Fibroblast of lung (primary cell): ENCODE measurements around the gene NCOA4. TPM values are rescaled to one million over a fixed set of nuclear protein-coding genes. Genes with fewer than 3 reads are reported as not detected.
"Not testable (repeated sequence)": the region's sequence is repeated elsewhere in the genome, so short reads cannot be mapped to it uniquely, and the experiment has no call there.

ENCODE experiments used
- DNase-seq, 2 donors: peaks; one replicate each; pipeline versions ENCODE4 v3.0.0 to v3.0.0-alpha.2; 2010; ENCODE audit warnings: low read depth in 2 of 2
- H2AFZ ChIP-seq: 2 replicates; pipeline ENCODE4 v1.5.1; 2012; ENCODE audit warnings: low read length, control low read depth, inconsistent platforms
- H3K27ac ChIP-seq: 2 replicates; pipeline ENCODE4 v1.5.1; 2011; ENCODE audit warnings: low read length, control low read depth; ENCODE audit not compliant: insufficient read depth
- H3K27me3 ChIP-seq: 2 replicates; pipeline ENCODE4 v1.5.1; 2011; ENCODE audit warnings: mild to moderate bottlenecking, low read length; ENCODE audit not compliant: control insufficient read depth, insufficient read depth
- H3K36me3 ChIP-seq: 2 replicates; pipeline ENCODE4 v1.5.1; 2011; ENCODE audit warnings: low read length; ENCODE audit not compliant: control insufficient read depth, insufficient read depth
- H3K4me1 ChIP-seq: 2 replicates; pipeline ENCODE4 v1.5.1; 2011; ENCODE audit warnings: low read length; ENCODE audit not compliant: control insufficient read depth, insufficient read depth; ENCODE audit errors: extremely low read depth
- H3K4me2 ChIP-seq: 2 replicates; pipeline ENCODE4 v1.5.1; 2011; ENCODE audit warnings: low read length, control low read depth; ENCODE audit not compliant: insufficient read depth; ENCODE audit errors: extremely low read depth
- H3K4me3 ChIP-seq, 4 experiments: fragments of 200-600 bp in 1 of 4; sonication (generic) in 1 of 4; replicated peaks in 1 of 4; 2 replicates each; pipeline ENCODE4 v1.5.1; 2011 to 2016; ENCODE audit warnings: low read length in 4 of 4, low read depth in 3 of 4, mild to moderate bottlenecking in 3 of 4, control low read depth in 2 of 4, inconsistent platforms in 1 of 4, mixed read lengths in 1 of 4; ENCODE audit not compliant: insufficient read depth in 1 of 4; ENCODE audit errors: control extremely low read depth in 1 of 4
- H3K79me2 ChIP-seq: 2 replicates; pipeline ENCODE4 v1.5.1; 2012; ENCODE audit warnings: mild to moderate bottlenecking, low read length, inconsistent platforms; ENCODE audit not compliant: control insufficient read depth, insufficient read depth
- H3K9ac ChIP-seq: 2 replicates; pipeline ENCODE4 v1.5.1; 2011; ENCODE audit warnings: mild to moderate bottlenecking, low read length, control low read depth; ENCODE audit not compliant: insufficient read depth
- H3K9me3 ChIP-seq: 2 replicates; pipeline ENCODE4 v1.5.1; 2012; ENCODE audit warnings: low read depth, low read length; ENCODE audit not compliant: control insufficient read depth, insufficient read depth
- H4K20me1 ChIP-seq: 2 replicates; pipeline ENCODE4 v1.5.1; 2011; ENCODE audit warnings: low read length; ENCODE audit not compliant: control insufficient read depth, insufficient read depth; ENCODE audit errors: extremely low read depth
- EZH2 ChIP-seq: IDR thresholded peaks from 2 replicates; pipeline ENCODE4 v1.5.1; 2012; ENCODE audit warnings: low read length, control low read depth, mild to moderate bottlenecking; ENCODE audit errors: missing control alignments
- polyA plus RNA-seq, 2 donors: library from polyadenylated mRNA; depleted of rRNA in 1 of 2; stranded (reverse) in 1 of 2; unstranded in 1 of 2; fragments of >200 nt; gene quantifications; 2 replicates each; pipeline ENCODE4 v1.2.1, GENCODE V29; 2011 to 2012; ENCODE audit warnings: missing spikeins in 1 of 2
- total RNA-seq: library from RNA; depleted of rRNA; stranded (reverse); fragments of >200 nt; gene quantifications from 2 replicates; pipeline ENCODE4 v1.2.1, GENCODE V29; 2014
- TF ChIP-seq, protein P1 (sequence below), 2 donors: IDR thresholded peaks in 1 of 2; conservative IDR thresholded peaks in 1 of 2; 1 replicate in 1 of 2; 2 replicates in 1 of 2; pipeline ENCODE4 v1.5.1; 2011 to 2012; ENCODE audit warnings: low read length in 2 of 2, control low read depth in 1 of 2, inconsistent platforms in 1 of 2, low read depth in 1 of 2, mild to moderate bottlenecking in 1 of 2

The NCOA4 gene
- total and polyA plus RNA-seq, 2 donors (not counting 1 experiment from before 2014, with no cell fraction given): 140 to 175 TPM

DNA sequence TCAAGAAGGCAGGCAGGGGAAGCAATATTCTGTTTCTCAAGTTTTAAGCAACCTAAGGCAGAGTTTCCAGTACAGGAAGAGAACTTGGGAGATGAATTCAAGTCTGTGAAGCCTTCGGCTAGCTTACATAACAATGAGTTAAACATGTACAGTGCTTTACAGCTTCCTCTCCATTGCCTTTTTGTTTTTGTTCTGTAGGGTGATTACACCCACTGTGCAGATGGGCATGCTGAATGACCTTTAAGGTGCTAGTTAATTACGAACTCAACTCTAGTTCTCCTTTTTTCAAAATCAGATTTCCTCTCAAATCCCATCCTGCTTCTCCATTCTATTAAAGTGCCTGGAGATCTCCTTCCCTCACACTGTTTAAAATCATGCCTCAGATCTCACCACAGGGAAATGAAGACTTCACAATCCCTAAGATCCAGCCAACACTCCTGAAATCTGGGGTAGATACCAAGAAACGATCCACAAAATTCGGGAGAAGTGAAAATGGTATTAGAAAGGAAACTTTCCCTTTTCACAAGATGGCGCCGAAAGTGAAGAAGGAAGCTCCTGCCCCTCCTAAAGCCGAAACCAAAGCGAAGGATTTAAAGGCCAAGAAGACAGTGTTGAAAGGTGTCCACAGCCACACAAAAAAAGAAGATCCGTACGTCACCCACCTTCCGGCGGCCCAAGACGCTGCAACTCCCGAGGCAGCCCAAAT lies 32.5 kb upstream of the NCOA4 start:
- H3K4me2 ChIP-seq: no peak overlapping the region
- H3K9ac ChIP-seq: no peak overlapping the region
- H4K20me1 ChIP-seq: no peaks in the 10 kb centered on the region
- no peaks in the 10 kb centered on the region for H3K79me2 ChIP-seq
- no peak overlapping the region for H3K4me3 ChIP-seq
- no peaks in the 10 kb centered on the region for H3K27me3 ChIP-seq
- H3K4me1 ChIP-seq: no peaks in the 10 kb centered on the region
- H2AFZ ChIP-seq: no peak overlapping the region
- H3K36me3 ChIP-seq: no peaks in the 10 kb centered on the region
- H3K27ac ChIP-seq: no peak overlapping the region
- no peaks in the 10 kb centered on the region for H3K9me3 ChIP-seq
- DNase-seq: no peak
- TF ChIP-seq, protein P1, sequence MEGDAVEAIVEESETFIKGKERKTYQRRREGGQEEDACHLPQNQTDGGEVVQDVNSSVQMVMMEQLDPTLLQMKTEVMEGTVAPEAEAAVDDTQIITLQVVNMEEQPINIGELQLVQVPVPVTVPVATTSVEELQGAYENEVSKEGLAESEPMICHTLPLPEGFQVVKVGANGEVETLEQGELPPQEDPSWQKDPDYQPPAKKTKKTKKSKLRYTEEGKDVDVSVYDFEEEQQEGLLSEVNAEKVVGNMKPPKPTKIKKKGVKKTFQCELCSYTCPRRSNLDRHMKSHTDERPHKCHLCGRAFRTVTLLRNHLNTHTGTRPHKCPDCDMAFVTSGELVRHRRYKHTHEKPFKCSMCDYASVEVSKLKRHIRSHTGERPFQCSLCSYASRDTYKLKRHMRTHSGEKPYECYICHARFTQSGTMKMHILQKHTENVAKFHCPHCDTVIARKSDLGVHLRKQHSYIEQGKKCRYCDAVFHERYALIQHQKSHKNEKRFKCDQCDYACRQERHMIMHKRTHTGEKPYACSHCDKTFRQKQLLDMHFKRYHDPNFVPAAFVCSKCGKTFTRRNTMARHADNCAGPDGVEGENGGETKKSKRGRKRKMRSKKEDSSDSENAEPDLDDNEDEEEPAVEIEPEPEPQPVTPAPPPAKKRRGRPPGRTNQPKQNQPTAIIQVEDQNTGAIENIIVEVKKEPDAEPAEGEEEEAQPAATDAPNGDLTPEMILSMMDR (conservative IDR thresholded peaks at IDR 0.05 in 1 of 2, IDR thresholded peaks at IDR 0.05 in 1 of 2; ENCODE audit: low read depth in 1 of 2, low read length in 2 of 2): no peak
- TF ChIP-seq EZH2: no peak

DNA sequence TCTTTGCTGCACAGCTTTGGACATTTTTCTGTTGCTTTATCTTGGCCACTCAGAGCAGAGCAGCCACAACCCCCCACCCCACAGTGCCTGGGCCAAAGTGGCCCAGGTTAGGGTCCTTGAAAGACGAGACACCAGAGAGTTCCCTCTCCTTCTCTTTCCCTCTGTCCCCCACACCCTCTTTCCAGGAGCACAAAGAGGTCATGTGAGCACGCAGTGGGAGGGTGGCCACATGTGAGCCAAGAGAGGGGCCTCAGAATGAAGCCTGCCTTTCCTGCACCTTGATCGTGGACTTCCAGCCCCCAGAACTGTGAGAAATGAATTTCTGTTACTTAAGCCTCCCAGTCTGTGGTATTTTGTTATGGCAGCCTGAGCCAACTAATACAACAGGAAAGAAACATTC lies 30.3 kb upstream of the NCOA4 start:
- H2AFZ ChIP-seq: no peak overlapping the region

DNA sequence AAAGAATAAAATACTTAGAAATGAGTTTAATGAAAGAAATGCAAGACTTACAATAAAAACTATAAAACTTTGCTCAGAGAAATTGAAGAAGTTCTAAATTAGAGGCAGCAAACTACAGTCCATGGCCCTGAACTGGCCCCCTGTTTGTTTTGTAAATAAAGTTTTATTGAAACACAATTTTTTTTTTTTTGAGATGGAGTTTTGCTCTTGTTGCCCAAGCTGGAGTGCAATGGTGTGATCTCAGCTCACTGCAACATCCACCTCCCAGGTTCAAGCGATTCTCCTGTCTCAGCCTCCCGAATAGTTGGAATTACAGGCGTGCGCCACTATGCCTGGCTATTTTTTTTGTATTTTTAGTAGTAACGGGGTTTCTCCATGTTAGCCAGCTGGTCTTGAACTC lies 27.5 kb upstream of the NCOA4 start:
- H3K36me3 ChIP-seq, H3K9me3 ChIP-seq, H2AFZ ChIP-seq, H3K79me2 ChIP-seq, H3K4me1 ChIP-seq, H3K27me3 ChIP-seq, H3K9ac ChIP-seq, H4K20me1 ChIP-seq, H3K4me2 ChIP-seq, DNase-seq, H3K27ac ChIP-seq, H3K4me3 ChIP-seq: not testable (repeated sequence)

More for the DNA sequence above, 30.3 kb upstream of the NCOA4 start:
- Histone ChIP-seq H3K4me1 (no peaks in the 10 kb centered on the region), H4K20me1 (no peaks in the 10 kb centered on the region), H3K4me2 (no peak overlapping the region), H3K4me3 (no peak overlapping the region), H3K27ac (no peak overlapping the region), H3K9ac (no peak overlapping the region), H3K27me3 (no peaks in the 10 kb centered on the region), H3K36me3 (no peaks in the 10 kb centered on the region), H3K9me3 (no peaks in the 10 kb centered on the region), H3K79me2 (no peaks in the 10 kb centered on the region)
- TF ChIP-seq EZH2: no peak
- TF ChIP-seq, protein P1 (conservative IDR thresholded peaks at IDR 0.05 in 1 of 2, IDR thresholded peaks at IDR 0.05 in 1 of 2; ENCODE audit: low read depth in 1 of 2, low read length in 2 of 2): no peak
- no peak for DNase-seq
